ENCODE results near the gene NDST3.
A peak's percentile ranks its signal among the peaks of the same experiment; 100 is the strongest.
"Not testable (repeated sequence)": the region's sequence is repeated elsewhere in the genome, so short reads cannot be mapped to it uniquely, and the experiment has no call there.

NDST3 gene

DNA sequence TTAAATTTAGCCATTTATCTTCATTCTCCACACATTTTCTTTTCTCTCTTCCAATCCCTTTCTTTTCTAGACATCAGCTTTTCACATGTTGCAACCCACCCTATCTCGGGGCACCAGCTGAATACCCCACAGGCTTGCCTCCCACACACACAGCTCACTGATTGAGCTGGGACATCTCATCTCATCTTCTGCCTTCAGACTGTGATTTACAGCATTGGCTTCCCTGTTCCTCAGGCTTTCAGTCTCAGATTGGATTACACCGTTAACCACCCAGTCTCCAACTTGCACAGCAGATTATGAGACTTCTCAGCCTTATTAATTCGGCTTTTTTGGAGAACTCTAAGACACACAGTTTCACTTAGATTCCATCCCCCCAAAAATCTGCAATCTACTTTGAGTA lies 224.8 kb downstream of the NDST3 start:
- TF ChIP-seq ZNF70 (CRISPR knock-in tag; IDR thresholded peaks at IDR 0.05): no peak
- ATAC-seq: no peak

DNA sequence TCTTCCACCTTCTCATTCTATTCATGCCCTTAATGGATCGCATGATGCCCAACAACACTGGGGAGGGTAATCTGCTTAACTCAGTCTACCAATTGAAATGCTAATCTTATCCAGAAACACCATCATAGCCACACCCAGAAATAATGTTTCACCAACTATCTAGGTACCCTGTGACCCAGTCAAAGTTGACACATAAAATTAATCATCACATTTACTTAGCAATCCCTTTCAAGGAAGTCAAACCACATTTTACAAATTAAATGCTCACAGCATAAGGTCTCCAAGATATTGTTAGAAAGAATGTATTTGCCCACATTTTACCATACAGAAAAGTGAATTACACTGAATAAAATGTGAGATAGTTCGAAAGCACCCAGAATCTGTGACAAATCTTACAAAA lies 226.0 kb downstream of the NDST3 start:
- no peak for ATAC-seq
- TF ChIP-seq RARB (CRISPR knock-in tag; IDR thresholded peaks at IDR 0.05) (no peak), ESRRG (CRISPR knock-in tag; IDR thresholded peaks at IDR 0.05) (no peak), ZFP30 (CRISPR knock-in tag; IDR thresholded peaks at IDR 0.05) (no peak), OSR1 (CRISPR knock-in tag; IDR thresholded peaks at IDR 0.05) (no peak), ZC3H10 (CRISPR knock-in tag; IDR thresholded peaks at IDR 0.05) (no peak), CSDC2 (CRISPR knock-in tag; IDR thresholded peaks at IDR 0.05) (no peak), ZFP3 (CRISPR knock-in tag; IDR thresholded peaks at IDR 0.05) (no peak), TCF4 (CRISPR knock-in tag; IDR thresholded peaks at IDR 0.05; ENCODE audit: borderline replicate concordance) (no peak), BACH2 (CRISPR knock-in tag; IDR thresholded peaks at IDR 0.05; ENCODE audit: borderline replicate concordance) (no peak), ISL1 (CRISPR knock-in tag; IDR thresholded peaks at IDR 0.05) (no peak), SNAI2 (CRISPR knock-in tag; IDR thresholded peaks at IDR 0.05) (no peak), TOX (CRISPR knock-in tag; IDR thresholded peaks at IDR 0.05; ENCODE audit: borderline replicate concordance) (no peak), ZNF70 (CRISPR knock-in tag; IDR thresholded peaks at IDR 0.05) (no peak), ARNTL (CRISPR knock-in tag; IDR thresholded peaks at IDR 0.05; ENCODE audit: borderline replicate concordance, low read depth) (no peak), ZNF8 (CRISPR knock-in tag; IDR thresholded peaks at IDR 0.05) (no peak)
- TF ChIP-seq, protein P1, sequence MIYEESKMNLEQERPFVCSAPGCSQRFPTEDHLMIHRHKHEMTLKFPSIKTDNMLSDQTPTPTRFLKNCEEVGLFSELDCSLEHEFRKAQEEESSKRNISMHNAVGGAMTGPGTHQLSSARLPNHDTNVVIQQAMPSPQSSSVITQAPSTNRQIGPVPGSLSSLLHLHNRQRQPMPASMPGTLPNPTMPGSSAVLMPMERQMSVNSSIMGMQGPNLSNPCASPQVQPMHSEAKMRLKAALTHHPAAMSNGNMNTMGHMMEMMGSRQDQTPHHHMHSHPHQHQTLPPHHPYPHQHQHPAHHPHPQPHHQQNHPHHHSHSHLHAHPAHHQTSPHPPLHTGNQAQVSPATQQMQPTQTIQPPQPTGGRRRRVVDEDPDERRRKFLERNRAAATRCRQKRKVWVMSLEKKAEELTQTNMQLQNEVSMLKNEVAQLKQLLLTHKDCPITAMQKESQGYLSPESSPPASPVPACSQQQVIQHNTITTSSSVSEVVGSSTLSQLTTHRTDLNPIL (CRISPR knock-in tag; IDR thresholded peaks at IDR 0.05; ENCODE audit: low read depth): no peak
- TF ChIP-seq, protein P2, sequence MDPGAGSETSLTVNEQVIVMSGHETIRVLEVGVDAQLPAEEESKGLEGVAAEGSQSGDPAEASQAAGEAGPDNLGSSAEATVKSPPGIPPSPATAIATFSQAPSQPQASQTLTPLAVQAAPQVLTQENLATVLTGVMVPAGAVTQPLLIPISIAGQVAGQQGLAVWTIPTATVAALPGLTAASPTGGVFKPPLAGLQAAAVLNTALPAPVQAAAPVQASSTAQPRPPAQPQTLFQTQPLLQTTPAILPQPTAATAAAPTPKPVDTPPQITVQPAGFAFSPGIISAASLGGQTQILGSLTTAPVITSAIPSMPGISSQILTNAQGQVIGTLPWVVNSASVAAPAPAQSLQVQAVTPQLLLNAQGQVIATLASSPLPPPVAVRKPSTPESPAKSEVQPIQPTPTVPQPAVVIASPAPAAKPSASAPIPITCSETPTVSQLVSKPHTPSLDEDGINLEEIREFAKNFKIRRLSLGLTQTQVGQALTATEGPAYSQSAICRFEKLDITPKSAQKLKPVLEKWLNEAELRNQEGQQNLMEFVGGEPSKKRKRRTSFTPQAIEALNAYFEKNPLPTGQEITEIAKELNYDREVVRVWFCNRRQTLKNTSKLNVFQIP (CRISPR knock-in tag; IDR thresholded peaks at IDR 0.05; ENCODE audit: borderline replicate concordance, low read depth): no peak

DNA sequence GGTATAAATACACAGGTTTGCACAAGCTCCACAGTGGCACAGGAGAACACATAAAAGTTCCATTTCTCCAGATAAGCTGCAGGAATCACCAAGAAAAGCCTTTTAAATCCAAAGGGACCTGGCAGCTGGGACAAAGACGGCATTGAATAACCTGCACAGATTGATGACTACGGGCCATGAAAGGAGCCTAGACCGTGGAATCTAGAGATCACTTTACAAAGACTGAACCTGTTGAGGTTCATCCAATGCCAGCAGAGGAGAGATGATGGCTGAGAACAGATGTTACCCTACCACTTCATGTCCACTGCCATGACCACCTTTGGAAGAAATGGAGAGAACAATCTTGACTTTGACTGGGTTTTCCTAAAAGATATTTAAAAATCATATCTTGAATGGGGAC lies 229.8 kb downstream of the NDST3 start:
- TF ChIP-seq SNAI2 (CRISPR knock-in tag; IDR thresholded peaks at IDR 0.05) (no peak), ISL1 (CRISPR knock-in tag; IDR thresholded peaks at IDR 0.05) (no peak), OSR1 (CRISPR knock-in tag; IDR thresholded peaks at IDR 0.05) (no peak), ZNF8 (CRISPR knock-in tag; IDR thresholded peaks at IDR 0.05) (no peak), PPARA (CRISPR knock-in tag; IDR thresholded peaks at IDR 0.05; ENCODE audit: borderline replicate concordance) (no peak), GLIS3 (CRISPR knock-in tag; IDR thresholded peaks at IDR 0.05) (no peak), RARB (CRISPR knock-in tag; IDR thresholded peaks at IDR 0.05) (no peak), CSDC2 (CRISPR knock-in tag; IDR thresholded peaks at IDR 0.05) (no peak), ZNF565 (CRISPR knock-in tag; conservative IDR thresholded peaks at IDR 0.05; ENCODE audit: low read depth) (no peak), ARNTL (CRISPR knock-in tag; IDR thresholded peaks at IDR 0.05; ENCODE audit: borderline replicate concordance, low read depth) (no peak), TCF4 (CRISPR knock-in tag; IDR thresholded peaks at IDR 0.05; ENCODE audit: borderline replicate concordance) (no peak), ZC3H10 (CRISPR knock-in tag; IDR thresholded peaks at IDR 0.05) (no peak), ZNF70 (CRISPR knock-in tag; IDR thresholded peaks at IDR 0.05) (no peak), TOX (CRISPR knock-in tag; IDR thresholded peaks at IDR 0.05; ENCODE audit: borderline replicate concordance) (no peak), ZFP30 (CRISPR knock-in tag; IDR thresholded peaks at IDR 0.05) (no peak), BACH2 (CRISPR knock-in tag; IDR thresholded peaks at IDR 0.05; ENCODE audit: borderline replicate concordance) (no peak)
- TF ChIP-seq, protein P3, sequence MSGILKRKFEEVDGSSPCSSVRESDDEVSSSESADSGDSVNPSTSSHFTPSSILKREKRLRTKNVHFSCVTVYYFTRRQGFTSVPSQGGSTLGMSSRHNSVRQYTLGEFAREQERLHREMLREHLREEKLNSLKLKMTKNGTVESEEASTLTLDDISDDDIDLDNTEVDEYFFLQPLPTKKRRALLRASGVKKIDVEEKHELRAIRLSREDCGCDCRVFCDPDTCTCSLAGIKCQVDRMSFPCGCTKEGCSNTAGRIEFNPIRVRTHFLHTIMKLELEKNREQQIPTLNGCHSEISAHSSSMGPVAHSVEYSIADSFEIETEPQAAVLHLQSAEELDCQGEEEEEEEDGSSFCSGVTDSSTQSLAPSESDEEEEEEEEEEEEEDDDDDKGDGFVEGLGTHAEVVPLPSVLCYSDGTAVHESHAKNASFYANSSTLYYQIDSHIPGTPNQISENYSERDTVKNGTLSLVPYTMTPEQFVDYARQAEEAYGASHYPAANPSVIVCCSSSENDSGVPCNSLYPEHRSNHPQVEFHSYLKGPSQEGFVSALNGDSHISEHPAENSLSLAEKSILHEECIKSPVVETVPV (CRISPR knock-in tag; IDR thresholded peaks at IDR 0.05): no peak
- TF ChIP-seq, protein P2 (CRISPR knock-in tag; IDR thresholded peaks at IDR 0.05; ENCODE audit: borderline replicate concordance, low read depth): no peak
- ATAC-seq: no peak

DNA sequence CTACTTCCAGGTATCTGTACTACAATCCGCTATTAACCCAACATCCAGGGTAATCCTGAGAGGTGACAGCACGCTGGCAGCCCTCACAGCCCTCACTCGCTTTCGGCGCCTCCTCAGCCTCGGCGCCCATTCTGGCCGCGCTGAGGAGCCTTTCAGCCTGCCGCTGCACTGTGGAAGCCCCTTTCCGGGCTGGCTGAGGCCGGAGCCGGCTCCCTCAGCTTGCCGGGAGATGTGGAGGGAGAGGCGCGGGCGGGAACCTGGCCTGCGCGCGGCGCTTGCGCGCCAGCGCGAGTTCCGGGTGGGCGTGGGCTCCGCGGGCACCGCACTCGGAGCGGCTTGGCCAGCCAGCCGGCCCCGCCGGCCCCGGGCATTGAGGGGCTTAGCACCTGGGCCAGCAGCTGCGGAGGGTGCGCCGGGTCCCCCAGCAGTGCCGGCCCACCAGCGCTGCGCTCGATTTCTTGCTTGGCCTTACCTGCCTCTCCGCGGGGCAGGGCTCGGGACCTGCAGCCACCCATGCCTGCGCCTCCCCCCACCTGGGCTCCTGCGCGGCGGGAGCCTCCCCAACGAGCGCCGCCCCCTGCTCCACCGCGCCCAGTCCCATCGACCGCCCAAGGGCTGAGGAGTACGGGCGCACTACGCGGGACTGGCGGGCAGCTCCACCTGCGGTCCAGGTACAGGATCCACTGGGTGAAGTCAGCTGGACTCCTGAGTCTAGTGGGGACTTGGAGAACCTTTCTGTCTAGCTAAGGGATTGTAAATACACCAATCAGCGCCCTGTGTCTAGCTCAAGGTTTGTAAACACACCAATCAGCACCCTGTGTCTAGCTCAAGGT lies 231.2 kb downstream of the NDST3 start:
- peak; percentile 90 for ATAC-seq
- no peak for TF ChIP-seq ZFP30 (CRISPR knock-in tag; IDR thresholded peaks at IDR 0.05)
- TF ChIP-seq ZFP3 (CRISPR knock-in tag; IDR thresholded peaks at IDR 0.05): peak; percentile 78

DNA sequence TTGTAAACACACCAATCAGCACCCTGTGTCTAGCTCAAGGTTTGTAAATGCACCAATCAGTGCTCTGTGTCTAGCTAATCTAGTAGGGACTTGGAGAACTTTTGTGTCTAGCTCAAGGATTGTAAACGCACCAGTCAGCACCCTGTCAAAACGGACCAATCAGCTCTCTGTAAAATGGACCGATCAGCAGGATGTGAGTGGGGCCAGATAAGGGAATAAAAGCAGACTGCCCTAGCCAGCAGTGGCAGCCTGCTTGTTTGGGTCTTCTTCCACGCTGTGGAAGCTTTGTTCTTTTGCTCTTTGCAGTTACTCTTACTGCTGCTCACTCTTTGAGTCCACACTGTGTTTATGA lies 231.8 kb downstream of the NDST3 start:
- not testable (repeated sequence) for ATAC-seq
